GM21515 (cell line): ENCODE results near the gene QRFPR.
"Not testable (repeated sequence)": the region's sequence is repeated elsewhere in the genome, so short reads cannot be mapped to it uniquely, and the experiment has no call there.

Experiments
- ATAC-seq: cut with Tn5 transposase; IDR thresholded peaks from one replicate; pipeline ENCODE4 v1.9.1; 2021; ENCODE audit not compliant: unreplicated experiment

The QRFPR gene

DNA sequence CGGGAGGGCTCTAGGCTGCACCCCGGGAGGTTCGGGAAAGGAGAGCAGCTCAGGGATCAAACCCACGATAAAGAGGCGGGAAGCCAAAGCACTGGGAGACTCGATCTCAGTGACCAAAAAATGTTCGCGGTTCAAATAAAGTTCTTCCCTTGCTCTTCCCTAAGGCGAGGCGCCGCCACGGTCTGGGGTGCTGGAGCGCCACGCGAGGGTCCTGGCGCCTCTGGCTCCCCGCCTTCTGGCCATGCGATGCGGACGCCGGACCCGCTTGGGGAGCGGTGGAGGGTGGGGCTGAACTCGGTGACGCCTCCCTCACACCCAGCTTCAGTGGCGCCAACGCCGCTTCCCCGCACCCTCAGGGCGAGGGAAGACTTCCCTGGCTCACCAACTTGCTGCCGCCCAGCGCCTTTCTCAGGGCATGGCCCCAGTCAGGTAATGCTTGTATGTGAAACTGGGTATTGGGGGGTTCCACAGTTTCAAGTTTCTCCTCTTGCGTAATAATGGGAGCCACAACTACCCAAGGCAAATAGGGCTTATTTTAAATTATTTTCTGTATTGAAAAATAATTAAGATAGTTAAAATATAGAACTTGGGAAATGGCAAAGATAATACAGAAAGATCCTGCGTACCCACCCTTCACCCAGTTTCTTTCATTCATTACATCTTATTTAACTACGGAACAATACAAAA is at the start of gene QRFPR:
QRFPR (minus strand) TSS at position 243 of the 687 bp plus-strand sequence. CDS start 371 bp downstream, outside the sequence.
- no peak for ATAC-seq

DNA sequence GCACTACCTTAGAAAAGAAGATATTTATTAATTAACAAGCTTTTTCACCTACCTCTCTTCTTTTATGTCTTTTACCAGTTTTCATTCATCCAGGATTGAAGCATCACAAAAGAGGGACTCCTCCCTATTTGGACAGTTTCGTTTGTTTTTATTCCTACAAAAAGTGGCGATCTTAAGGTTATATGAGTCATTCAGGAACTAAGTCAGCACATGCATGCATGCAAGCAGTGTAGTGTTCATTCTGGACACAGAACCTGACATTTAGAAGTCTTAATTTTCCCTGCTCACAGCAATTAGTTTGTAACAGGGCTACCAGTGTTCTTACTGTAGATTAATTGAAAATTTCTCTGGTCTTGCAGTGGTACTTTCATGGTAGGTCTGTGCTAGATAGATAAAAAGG is 47.9 kb upstream of the QRFPR start:
- no peak for ATAC-seq

DNA sequence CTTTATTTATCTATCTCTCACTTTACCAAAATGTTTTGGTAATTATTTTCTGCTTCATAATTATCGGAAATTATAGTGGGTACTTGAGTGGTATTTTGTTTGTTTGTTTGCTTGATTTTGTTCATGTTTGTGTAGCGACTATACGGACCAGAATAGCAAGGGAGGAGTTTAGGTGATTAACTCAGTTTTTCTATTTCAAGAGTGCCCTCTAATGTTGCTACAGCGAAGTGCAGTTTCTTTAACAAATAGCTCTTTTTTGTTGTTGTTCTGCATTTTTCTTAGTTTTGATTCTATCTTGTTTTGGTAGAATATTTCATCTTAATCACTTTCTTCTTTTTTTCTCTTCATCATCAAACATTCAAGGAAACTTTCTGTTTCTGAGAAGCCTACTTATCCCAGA is 40.8 kb upstream of the QRFPR start:
- ATAC-seq: no peak

DNA sequence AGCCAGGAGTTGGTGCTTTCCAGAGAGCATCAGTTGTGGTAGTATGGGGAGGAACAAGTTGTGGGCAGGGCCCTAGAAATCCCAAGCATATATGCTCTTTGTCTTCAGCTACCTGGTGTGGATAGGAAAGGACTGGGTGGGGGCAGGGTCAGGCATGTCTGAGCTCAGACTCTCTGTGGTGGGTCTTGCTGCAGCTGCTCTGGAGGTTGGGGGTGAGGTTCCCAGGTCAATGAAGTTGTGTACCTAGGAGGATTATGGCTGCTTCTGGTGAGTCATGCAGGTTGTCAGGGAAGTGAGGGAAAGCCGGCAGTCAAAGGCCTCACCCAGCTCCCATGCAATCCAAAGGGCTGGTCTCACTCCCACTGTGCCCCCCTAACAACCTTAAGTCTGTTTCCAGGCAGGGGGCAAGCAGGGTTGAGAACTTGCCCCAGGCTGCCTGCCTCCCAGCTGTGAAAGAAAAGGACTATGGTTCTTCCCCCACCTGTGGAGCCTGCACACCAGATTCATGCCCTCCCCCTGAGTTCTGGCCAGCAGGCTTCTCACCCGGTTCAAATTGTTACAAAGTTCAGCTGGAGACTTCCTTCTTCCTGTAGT is 30.4 kb upstream of the QRFPR start:
- ATAC-seq: no peak

DNA sequence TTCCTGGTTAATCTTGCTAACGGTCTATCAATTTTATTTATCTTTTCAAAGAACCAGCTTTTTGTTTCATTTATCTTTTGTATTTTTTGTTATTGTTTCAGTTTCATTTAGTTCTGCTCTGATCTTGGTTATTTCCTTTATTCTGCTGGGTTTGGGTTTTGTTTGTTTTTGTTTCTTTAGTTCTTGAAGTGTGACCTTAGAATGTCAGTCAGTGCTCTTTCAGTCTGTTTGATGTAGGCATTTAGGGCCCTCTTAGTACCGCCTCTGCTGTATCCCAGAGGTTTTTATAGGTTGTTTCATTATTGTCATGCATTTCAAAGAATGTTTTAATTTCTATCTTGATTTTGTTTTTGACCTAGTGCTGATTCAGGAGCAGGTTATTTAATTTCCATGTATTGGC is 27.7 kb upstream of the QRFPR start:
- ATAC-seq: not testable (repeated sequence)

DNA sequence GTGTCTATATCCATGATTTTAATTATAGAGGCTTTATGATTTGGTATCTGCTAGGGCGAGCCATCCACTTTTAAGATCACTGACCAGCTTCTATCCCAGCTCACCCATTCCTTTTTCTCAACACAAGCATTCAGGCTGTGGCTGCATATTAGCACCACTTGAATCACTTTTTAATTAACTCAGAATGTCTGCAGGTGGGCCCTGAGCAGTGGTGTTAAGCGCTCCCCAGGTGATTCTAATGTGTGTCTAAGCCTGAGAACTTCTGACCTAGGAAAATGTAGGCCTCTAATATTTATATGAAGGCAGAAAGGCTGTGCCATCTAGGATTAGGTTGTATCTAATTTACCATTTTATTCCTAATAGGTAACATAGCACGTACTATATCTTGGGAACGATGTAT is 19.8 kb upstream of the QRFPR start:
- no peak for ATAC-seq

DNA sequence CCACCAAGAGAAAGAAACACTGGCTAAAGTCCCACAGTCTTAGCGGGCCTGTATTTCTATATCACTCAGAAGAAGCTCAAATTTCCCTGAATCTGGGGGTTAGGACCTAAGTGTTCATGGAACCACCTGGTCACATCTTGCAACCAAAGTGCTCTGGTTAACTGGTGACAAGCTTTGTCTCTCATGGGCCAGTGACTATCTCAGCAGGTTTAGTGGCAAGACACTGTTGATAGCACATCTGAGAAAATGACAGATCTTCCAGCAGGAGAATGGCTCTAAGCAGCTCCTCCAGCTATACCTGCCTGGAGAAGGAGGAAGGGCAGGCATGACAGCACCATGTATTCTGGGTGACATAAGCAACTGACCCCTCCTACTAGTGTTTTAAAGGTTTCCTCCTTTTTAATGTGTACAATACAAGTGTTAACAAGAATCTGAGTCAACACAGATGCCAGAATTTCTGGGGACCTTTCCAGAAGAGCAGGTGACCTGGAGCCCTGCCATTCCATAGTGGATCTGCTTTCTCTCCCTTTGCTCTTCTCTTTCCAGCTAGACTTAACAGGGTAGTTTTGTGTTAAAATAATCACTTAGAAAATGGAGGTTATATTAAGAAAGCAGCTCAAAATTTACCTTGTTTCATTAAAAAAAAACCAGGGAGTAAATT is 17.3 kb upstream of the QRFPR start:
- ATAC-seq: no peak

DNA sequence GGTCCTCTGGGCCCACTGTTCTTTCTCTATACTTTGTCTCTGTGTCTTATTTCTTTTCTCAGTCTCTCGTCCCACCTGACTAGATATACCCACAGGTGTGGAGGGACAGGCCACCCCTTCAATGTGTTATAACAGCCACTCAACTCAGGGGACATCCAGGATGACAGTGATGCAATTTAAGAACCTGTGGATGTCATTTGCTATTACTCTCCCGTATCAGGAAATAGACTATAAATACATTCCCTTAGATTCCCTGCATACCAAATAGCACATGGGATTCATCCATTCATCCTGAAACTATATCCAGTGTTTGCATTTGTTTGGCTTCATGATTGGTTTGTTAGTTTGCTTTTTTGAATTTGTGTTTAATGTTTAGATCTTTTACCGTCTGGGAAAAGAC is 16.6 kb upstream of the QRFPR start:
- ATAC-seq: no peak

DNA sequence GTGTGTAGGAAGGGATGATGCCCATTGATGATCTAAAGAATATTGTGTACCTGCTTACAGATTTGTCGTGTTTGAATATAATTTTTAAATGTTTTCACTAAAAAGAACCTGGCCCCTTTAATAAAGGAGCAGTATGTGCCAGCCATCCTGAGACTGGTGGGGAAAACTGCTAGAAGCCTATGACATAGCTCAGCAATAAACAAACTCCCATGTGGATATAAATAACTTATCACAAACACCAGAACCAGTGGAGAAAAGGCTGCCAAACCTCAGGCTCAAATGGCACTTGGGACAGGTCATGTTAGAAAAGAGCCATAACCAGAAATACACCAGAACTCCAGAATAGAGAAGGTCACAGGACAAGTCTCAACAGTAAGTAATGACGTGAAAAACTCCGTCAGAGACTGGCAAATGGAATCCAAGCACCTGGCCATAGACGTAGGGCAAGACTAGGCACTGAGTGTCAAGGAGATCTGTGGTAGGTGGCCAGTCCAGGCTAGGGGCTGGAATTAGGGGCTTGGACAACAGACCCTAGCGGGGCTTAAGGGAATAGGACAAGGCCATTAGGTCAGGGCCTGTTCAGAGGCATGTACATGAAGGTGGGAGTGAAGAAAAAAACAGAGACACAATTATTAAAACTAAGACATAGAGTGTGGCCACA is 11.7 kb upstream of the QRFPR start:
- no peak for ATAC-seq

DNA sequence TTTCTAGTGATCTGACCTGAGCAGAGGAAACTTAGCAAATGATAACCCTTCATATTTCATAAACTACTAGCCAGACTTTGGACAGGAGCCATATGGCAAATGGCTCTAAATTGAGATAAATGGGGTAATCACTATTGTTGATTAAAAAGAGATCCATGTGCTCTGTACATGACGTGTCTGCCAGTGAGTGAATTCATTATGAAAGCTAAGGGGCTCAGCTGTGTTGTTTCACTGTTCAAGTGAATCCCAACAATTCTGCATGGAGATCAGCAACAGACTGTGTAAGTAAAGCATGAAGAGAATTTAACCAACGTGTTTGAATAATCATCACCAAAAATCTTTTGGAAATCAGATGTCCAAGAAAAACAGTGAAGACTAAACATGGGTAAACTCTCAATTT is 9.5 kb upstream of the QRFPR start:
- ATAC-seq: no peak

DNA sequence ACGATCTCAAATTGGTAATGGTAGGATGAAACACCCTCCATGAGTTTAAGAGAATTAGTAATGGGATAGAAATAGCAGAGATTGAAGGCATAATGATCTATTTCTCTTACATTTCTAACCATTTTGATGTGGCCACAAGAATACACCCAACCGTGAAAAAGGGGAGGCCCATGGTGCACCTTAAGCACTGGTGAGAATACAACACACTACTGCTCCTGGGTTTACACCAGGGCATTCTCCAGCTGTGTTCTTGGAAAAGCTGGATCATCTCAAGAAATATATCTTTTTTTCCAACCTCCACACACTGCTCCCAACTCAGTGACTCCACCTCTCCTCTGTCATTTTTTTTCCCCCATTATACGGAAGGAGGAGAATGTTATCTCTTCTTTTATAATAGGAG is 1.5 kb downstream of the QRFPR start:
- ATAC-seq: no peak

DNA sequence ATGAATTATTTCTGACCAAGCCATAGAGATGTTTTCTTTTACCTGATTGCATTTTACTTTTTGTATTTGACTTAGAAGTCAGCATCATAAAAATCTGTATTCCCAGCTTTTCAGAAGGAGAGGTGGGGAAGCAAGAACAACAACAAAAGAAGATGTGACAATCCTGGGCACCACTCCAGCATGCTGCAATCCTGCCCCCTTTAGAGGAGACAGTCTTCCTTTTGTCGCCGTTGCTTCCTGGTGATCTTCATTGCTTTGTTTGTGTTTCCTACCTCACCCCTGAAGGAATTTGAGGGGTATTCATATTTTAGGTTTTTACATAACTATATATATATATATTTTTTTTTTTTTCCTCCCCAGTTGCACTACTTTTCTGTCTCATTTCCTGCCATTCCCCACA is 3.7 kb downstream of the QRFPR start:
- ATAC-seq: no peak

DNA sequence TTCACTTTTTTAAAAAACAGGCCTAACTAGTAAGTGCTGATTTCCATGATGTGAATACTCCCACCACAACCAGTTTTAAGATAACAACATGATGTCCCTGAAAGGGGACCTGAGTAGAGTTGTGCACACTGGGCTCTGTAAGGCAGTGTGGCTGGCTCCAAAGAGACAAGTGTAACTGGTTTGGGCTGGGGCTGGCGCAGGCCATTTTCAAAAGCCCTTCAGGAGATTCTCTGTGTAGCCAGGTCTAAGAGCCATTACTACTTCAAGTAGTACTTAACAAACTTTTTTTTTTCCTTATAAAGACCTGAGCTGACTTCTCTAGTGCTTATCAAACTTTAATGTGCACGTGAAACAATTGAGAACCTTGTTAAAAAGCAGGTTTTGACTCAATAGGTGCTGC is 4.3 kb downstream of the QRFPR start:
- ATAC-seq: no peak

DNA sequence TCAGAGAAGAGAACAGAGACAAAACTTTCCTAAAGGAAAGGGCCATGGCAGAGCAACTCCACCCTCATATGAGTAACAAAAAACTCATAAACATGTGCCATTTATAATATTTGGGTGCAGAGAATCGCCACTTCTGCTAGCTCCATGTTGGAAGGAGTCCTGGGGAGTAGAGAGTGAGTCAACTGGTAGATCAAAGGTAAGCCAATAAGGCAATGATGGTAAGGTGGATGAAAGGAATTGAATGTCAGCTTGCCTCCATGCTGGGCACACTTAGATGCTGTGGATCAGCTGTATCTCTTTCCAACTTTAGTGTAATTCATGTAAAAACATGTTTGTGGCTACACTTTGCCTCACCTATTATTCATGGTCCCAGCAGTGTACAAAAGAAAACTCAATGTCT is 4.7 kb downstream of the QRFPR start:
- no peak for ATAC-seq

DNA sequence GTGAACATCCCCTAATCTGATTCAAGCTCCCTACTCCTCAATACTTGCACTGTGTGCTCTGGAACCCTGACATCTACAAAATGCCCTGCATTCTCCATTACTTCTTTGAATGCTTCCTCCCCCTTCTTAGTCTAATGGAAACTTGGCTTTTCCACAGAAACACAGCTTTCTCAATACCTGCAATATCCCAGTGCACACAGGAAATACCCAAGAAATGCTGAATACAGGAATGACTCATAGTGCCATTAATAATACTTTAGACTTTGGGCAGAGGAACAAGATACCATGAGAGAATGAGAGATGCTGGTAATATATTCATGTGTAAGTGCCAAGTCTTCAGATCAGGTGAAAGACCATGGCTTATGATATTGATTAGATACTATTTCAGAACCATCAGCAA is 5.6 kb downstream of the QRFPR start:
- no peak for ATAC-seq

DNA sequence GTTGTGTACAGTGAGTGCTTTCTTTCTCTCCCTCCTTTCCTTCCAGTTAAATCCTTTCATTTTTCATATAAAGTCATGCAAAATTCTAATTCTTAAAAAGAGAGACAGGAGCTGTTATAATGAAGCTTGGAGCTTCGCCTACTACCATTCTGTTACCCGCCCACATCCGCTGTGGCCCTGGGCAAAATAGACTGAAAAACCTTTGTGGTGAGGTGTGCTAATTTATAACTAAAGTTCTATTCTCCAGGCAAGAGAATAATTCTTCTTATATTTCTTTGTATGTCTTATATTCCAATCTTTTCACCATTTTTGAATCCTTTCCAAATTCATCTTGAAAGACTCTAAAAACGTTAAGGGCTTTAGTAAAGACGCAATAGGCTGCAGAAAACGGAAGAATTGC is 7.0 kb downstream of the QRFPR start:
- ATAC-seq: no peak

DNA sequence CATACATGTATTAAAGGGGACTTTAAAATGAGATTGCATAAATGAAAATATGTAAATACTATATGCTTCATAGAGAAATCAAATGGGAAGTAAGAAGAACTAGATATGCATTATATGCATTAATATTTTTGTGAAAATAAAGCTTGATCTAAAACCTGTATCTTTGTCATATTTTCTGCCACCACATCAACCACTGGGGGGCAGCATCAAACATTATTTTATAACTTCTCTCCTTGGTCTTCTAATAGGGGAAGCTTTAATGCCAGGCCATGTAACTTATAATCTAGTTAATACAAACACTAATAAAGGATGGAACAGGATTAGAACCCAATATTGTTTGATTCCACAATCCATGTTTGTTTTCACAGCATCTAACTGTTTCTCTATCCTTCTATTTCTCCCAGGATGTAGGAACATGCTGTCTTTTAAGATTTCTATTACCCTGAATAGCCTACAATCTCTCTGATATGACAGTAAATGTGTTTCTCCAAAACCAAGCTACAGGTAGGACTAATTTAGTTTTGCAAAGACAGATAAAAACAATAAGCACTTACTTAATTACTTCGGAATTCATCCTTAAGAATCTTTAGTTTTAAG is 10.0 kb downstream of the QRFPR start:
- ATAC-seq: peak; percentile 61

DNA sequence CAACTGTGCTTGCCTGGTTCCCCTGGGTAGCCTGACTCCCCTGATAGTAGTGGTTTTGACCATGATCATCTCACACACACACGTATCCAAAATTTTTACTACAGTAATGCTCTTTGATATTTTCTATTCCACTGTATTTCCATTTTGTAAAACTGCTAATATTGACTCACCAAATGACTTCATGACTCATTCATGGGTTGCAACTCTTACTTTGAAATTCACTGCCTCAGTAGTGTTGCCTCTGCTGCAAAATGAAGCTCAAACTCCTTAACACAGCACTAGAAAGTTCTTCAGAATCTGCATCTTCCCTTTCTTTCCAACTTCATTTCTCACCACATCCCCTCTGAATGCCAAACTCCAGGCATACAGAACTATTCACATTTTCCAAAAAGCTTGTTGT is 20.3 kb downstream of the QRFPR start:
- no peak for ATAC-seq

DNA sequence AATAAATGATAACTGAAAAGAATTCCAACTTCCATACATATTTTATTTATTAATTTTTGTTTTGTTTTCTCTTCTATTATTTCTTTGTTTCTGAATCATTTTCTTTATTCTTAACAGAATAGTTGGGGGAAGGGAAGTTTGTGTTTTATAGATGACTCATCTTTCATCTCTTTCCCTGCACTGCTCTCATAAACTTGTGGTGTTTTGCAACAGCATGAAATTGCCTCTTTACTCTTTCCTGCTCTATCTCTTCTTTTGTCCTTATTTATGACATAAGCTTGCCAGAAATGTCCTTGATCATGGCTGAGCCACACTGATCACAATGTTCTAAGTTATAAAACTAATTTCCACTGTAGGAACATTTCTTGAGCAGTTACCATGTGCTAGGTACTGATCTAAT is 22.3 kb downstream of the QRFPR start:
- ATAC-seq: no peak

DNA sequence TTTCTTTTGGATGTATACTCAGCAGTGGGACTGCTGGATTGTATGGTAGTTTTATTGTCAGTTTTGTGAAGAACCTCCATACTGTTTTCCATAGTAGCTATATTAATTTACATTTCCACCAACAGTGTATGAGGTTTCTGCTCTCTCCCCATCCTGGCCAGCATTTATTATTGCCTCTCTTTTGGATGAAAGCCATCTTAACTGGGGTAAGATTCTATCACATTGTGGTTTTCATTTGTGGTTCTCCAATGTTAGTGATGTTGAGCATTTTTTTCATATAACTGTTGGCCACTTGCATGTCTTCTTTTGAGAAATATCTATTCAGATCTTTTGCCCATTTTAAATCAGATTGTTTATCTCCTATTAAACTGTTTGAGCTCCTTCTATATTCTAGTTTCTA is 27.6 kb downstream of the QRFPR start:
- no peak for ATAC-seq

DNA sequence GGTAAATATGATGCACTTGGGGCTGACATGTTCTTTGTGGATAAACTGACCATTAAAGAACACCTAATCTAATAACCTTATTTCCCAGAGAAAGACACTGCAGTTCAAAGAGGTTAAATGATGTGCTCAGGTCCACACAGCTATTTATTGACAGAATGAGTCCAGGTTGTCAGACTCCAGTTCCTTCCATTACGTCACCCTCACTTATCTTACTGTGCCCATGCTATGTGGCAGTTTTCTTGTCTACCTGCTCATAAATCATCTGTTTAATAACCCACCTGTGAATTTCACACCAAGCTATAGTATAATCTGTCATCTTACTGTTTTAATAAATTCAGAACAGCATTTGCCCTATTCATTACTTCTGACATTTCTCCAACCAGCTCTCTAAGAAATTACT is 36.7 kb downstream of the QRFPR start:
- no peak for ATAC-seq

DNA sequence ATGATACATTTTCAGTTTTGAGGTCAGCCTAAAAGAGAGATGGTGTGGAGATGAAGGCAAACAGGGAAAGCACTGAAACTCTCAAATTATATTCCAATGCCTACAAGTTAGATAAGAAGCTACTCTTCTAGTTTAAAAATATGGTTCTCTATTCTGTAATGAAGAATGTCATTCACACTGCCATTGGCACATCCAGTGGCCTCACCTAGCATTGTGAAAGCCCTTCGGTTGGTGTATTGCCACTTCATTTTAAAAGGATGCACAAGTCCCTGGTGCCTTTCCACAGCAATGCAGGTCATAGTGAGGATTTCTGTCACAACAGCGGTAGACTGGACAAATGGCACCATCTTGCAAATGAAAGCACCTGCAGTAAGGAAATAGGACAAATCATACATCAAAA is 40.6 kb downstream of the QRFPR start:
- no peak for ATAC-seq
